Hepatocyte (in vitro differentiated cells): ENCODE results near the gene EEPD1.

ENCODE experiments used
- CTCF ChIP-seq: fragments of 200-600 bp; sonication (generic); IDR thresholded peaks from 2 replicates; pipeline ENCODE4 v1.5.1; 2016; ENCODE audit warnings: antibody characterized with exemption, mild to moderate bottlenecking; ENCODE audit not compliant: poor library complexity
- EZH2 ChIP-seq: fragments of 200-600 bp; sonication (generic); IDR thresholded peaks from 2 replicates; pipeline ENCODE4 v1.6.1; 2016; ENCODE audit warnings: antibody characterized with exemption, mild to moderate bottlenecking, borderline replicate concordance

GRCh38 chr7:36115448-36116321, 37.4 kb upstream of the EEPD1 start:
- no peak for TF ChIP-seq EZH2
- TF ChIP-seq CTCF = no peak
